ENCODE data around the gene ARL8A.

- TF ChIP-seq USF2 (IDR thresholded peaks at IDR 0.05) (no peak), EP300 (IDR thresholded peaks at IDR 0.05) (no peak), NPAS2 (CRISPR knock-in tag; IDR thresholded peaks at IDR 0.05; ENCODE audit: borderline replicate concordance) (no peak), CTCF (IDR thresholded peaks at IDR 0.05) (no peak), POLR2A (IDR thresholded peaks at IDR 0.05; ENCODE audit: low read length) (no peak)
These were observed 45.6 kb upstream of the ARL8A start for GRCh38 chr1:202189918-202190715.

Measured in A549 (cell line).